Mesendoderm (in vitro differentiated cells): ENCODE data around the gene HMOX2.

Experiments used
- DNase-seq: peaks from one replicate; pipeline ENCODE4 v3.0.0; 2013
- H2AK5ac ChIP-seq: 2 replicates; pipeline ENCODE4 v1.6.1; 2013; ENCODE audit warnings: low read length, inconsistent platforms
- H2BK120ac ChIP-seq: 2 replicates; pipeline ENCODE4 v1.6.1; 2013; ENCODE audit warnings: low read depth, mild to moderate bottlenecking, low read length, moderate library complexity, mixed read lengths
- H2BK15ac ChIP-seq: replicated peaks from 2 replicates; pipeline ENCODE4 v1.6.1; 2013; ENCODE audit warnings: low read depth, mild to moderate bottlenecking, moderate library complexity
- H2BK5ac ChIP-seq: 2 replicates; pipeline ENCODE4 v1.6.1; 2013; ENCODE audit warnings: low read length, inconsistent platforms
- H3K18ac ChIP-seq: 2 replicates; pipeline ENCODE4 v1.6.1; 2013; ENCODE audit warnings: mild to moderate bottlenecking, low read length, mixed read lengths
- H3K23ac ChIP-seq: one replicate; pipeline ENCODE4 v1.6.1; 2013; ENCODE audit warnings: low read length
- H3K27ac ChIP-seq: 2 replicates; pipeline ENCODE4 v1.5.1; 2013; ENCODE audit warnings: low read depth, mild to moderate bottlenecking, inconsistent platforms, low read length, moderate library complexity
- H3K27me3 ChIP-seq: 2 replicates; pipeline ENCODE4 v1.6.1; 2013; ENCODE audit warnings: low read length, control low read depth, mild to moderate bottlenecking, inconsistent platforms; ENCODE audit not compliant: insufficient read depth, poor library complexity
- H3K36me3 ChIP-seq: 2 replicates; pipeline ENCODE4 v1.6.1; 2013; ENCODE audit warnings: low read length, inconsistent platforms; ENCODE audit not compliant: control insufficient read depth, insufficient read depth
- H3K4ac ChIP-seq: one replicate; pipeline ENCODE4 v1.6.1; 2013; ENCODE audit warnings: low read depth, mild to moderate bottlenecking, low read length, moderate library complexity
- H3K4me1 ChIP-seq: 2 replicates; pipeline ENCODE4 v1.6.1; 2013; ENCODE audit warnings: low read depth, low read length, inconsistent platforms; ENCODE audit not compliant: control insufficient read depth
- H3K4me2 ChIP-seq: 2 replicates; pipeline ENCODE4 v1.6.1; 2013; ENCODE audit warnings: low read length
- H3K4me3 ChIP-seq: 2 replicates; pipeline ENCODE4 v1.5.1; 2013; ENCODE audit warnings: mild to moderate bottlenecking, low read length
- H3K56ac ChIP-seq: one replicate; pipeline ENCODE4 v1.6.1; 2013; ENCODE audit warnings: low read length
- H3K79me1 ChIP-seq: 2 replicates; pipeline ENCODE4 v1.6.1; 2013; ENCODE audit warnings: low read length, inconsistent platforms
- H3K79me2 ChIP-seq: 2 replicates; pipeline ENCODE4 v1.6.1; 2013; ENCODE audit warnings: mild to moderate bottlenecking, low read length; ENCODE audit not compliant: control insufficient read depth, insufficient read depth
- H3K9ac ChIP-seq: 2 replicates; pipeline ENCODE4 v1.6.1; 2013; ENCODE audit warnings: low read length, inconsistent platforms
- H4K5ac ChIP-seq: one replicate; pipeline ENCODE4 v1.6.1; 2013; ENCODE audit warnings: low read length
- H4K8ac ChIP-seq: one replicate; pipeline ENCODE4 v1.6.1; 2013; ENCODE audit warnings: low read depth, mild to moderate bottlenecking, control low read depth, low read length, moderate library complexity
- WGBS: extraction: QIAGEN DNeasy Blood & Tissue Kit; methylation state at CpG from one replicate; pipeline ENCODE4 v1.1.7; 2013; ENCODE audit warnings: low lambda C conversion rate, missing lambda C conversion rate; ENCODE audit not compliant: insufficient coverage; ENCODE audit errors: extremely low coverage; 5-methylcytosine and 5-hydroxymethylcytosine counted together

The HMOX2 gene

GRCh38 chr16:4506450-4506849 lies 30.3 kb downstream of the HMOX2 start:
- Histone ChIP-seq H2BK120ac (no peak overlapping the region), H3K9ac (no peak overlapping the region), H3K4me2 (no peak overlapping the region), H3K4me3 (no peak overlapping the region), H3K23ac (no peak overlapping the region), H3K36me3 (peaks cover 5% of the 10 kb centered on the region), H3K56ac (no peak overlapping the region), H4K8ac (no peak overlapping the region), H3K27me3 (no peaks in the 10 kb centered on the region), H3K4me1 (no peaks in the 10 kb centered on the region), H2BK5ac (no peak overlapping the region), H3K79me2 (no peaks in the 10 kb centered on the region), H4K5ac (no peak overlapping the region), H3K79me1 (peaks cover 6% of the 10 kb centered on the region), H3K18ac (no peak overlapping the region), H2AK5ac (no peak overlapping the region), H3K27ac (no peak overlapping the region), H2BK15ac (no peak overlapping the region), H3K4ac (no peak overlapping the region)
- peak; percentile 88 for DNase-seq
- no CpG with 5 or more reads among the region's 3 CpGs for WGBS

- Histone ChIP-seq H4K5ac (no peak overlapping the region), H3K79me2 (no peaks in the 10 kb centered on the region), H3K4me1 (no peaks in the 10 kb centered on the region), H2BK5ac (no peak overlapping the region), H3K4ac (no peak overlapping the region), H3K79me1 (peaks cover 6% of the 10 kb centered on the region), H2BK120ac (no peak overlapping the region), H2AK5ac (no peak overlapping the region), H3K4me3 (no peak overlapping the region), H4K8ac (no peak overlapping the region), H3K56ac (no peak overlapping the region), H3K36me3 (peaks cover 5% of the 10 kb centered on the region), H3K27me3 (no peaks in the 10 kb centered on the region), H3K9ac (no peak overlapping the region), H3K23ac (no peak overlapping the region), H3K18ac (no peak overlapping the region), H3K4me2 (no peak overlapping the region), H2BK15ac (no peak overlapping the region), H3K27ac (no peak overlapping the region)
- DNase-seq: no peak
- WGBS: no CpG with 5 or more reads among the region's 17 CpGs
Measured at GRCh38 chr16:4507588-4508345, 31.6 kb downstream of the HMOX2 start.

- no peak overlapping the region for H3K18ac ChIP-seq
- H3K27ac ChIP-seq: no peak overlapping the region
- no peak overlapping the region for H3K4ac ChIP-seq
- H3K79me2 ChIP-seq: no peaks in the 10 kb centered on the region
- peaks cover 5% of the 10 kb centered on the region for H3K36me3 ChIP-seq
- no peak overlapping the region for H2BK120ac ChIP-seq
- H3K23ac ChIP-seq: no peak overlapping the region
- H3K27me3 ChIP-seq: no peaks in the 10 kb centered on the region
- H2BK15ac ChIP-seq: no peak overlapping the region
- no peak overlapping the region for H3K56ac ChIP-seq
- H3K79me1 ChIP-seq: peaks cover 1% of the 10 kb centered on the region
- H4K8ac ChIP-seq: no peak overlapping the region
- H3K4me2 ChIP-seq: no peak overlapping the region
- no peak overlapping the region for H2AK5ac ChIP-seq
- H4K5ac ChIP-seq: no peak overlapping the region
- H3K4me1 ChIP-seq: no peaks in the 10 kb centered on the region
- H3K9ac ChIP-seq: no peak overlapping the region
- no peak overlapping the region for H2BK5ac ChIP-seq
- DNase-seq: no peak
- H3K4me3 ChIP-seq: no peak overlapping the region
- no CpG with 5 or more reads among the region's 3 CpGs for WGBS
Measured at GRCh38 chr16:4508806-4509205, 32.6 kb downstream of the HMOX2 start.

GRCh38 chr16:4509420-4509819 lies 33.2 kb downstream of the HMOX2 start:
- Histone ChIP-seq H3K4me3 (no peak overlapping the region), H2BK5ac (no peak overlapping the region), H3K27me3 (no peaks in the 10 kb centered on the region), H3K4ac (no peak overlapping the region), H3K4me2 (no peak overlapping the region), H2BK120ac (no peak overlapping the region), H2AK5ac (no peak overlapping the region), H3K18ac (no peak overlapping the region), H3K9ac (no peak overlapping the region), H3K36me3 (peaks cover 5% of the 10 kb centered on the region), H3K23ac (no peak overlapping the region), H3K56ac (no peak overlapping the region), H3K4me1 (no peaks in the 10 kb centered on the region), H3K79me1 (no peaks in the 10 kb centered on the region), H3K27ac (no peak overlapping the region), H4K5ac (no peak overlapping the region), H2BK15ac (no peak overlapping the region), H3K79me2 (no peaks in the 10 kb centered on the region), H4K8ac (no peak overlapping the region)
- WGBS: no CpG with 5 or more reads among the region's 8 CpGs
- DNase-seq: no peak

GRCh38 chr16:4510131-4510530 lies 33.9 kb downstream of the HMOX2 start:
- no peak overlapping the region for H2BK5ac ChIP-seq
- no peak overlapping the region for H2AK5ac ChIP-seq
- no peak overlapping the region for H3K4me2 ChIP-seq
- no peak overlapping the region for H3K4ac ChIP-seq
- no peak overlapping the region for H3K4me3 ChIP-seq
- H3K27me3 ChIP-seq: no peaks in the 10 kb centered on the region
- no peak overlapping the region for H2BK15ac ChIP-seq
- no peaks in the 10 kb centered on the region for H3K79me2 ChIP-seq
- peaks cover 5% of the 10 kb centered on the region for H3K36me3 ChIP-seq
- H4K5ac ChIP-seq: no peak overlapping the region
- no peak overlapping the region for H2BK120ac ChIP-seq
- H3K56ac ChIP-seq: no peak overlapping the region
- DNase-seq: no peak
- no peak overlapping the region for H3K23ac ChIP-seq
- H3K4me1 ChIP-seq: no peaks in the 10 kb centered on the region
- H3K79me1 ChIP-seq: no peaks in the 10 kb centered on the region
- no peak overlapping the region for H3K9ac ChIP-seq
- WGBS: no CpG with 5 or more reads among the region's 5 CpGs
- no peak overlapping the region for H4K8ac ChIP-seq
- H3K18ac ChIP-seq: no peak overlapping the region
- H3K27ac ChIP-seq: no peak overlapping the region
